Activated CD4-positive, alpha-beta T cell treated with anti-CD3 and anti-CD28 coated beads, Interleukin-2, amount 50 U/mL, for 1 hour (primary cell): ENCODE data around the gene ITIH3.

Experiments
- DNase-seq: peaks from one replicate; pipeline ENCODE4 v3.0.0-alpha.2; 2020

ITIH3 gene

DNA sequence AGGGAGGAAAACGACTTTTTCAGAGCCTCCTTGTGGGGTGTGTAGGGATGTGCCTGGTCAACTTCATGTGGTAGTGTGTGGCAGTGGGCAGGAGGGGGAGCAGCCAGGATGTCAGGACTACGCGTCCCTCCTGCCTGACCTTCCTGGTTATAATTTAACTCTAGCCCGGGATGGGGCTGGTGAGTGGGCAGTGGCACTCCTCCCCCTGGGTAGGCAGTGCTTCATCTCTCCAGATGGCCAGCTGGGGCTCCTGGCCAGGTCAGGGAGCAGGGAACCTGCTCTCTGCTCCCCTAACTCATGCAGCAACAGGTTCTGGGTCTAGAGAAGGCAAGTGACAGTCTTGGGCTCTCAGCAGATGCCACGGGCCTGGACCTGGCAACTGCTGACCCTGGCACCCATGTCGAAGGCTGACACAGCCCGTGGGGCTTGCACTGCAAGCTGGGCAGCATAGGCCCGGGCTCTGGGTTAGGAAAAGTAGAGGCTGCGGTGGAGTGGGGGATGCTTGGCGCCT lies 33.3 kb downstream of the ITIH3 start:
- DNase-seq: no peak

DNA sequence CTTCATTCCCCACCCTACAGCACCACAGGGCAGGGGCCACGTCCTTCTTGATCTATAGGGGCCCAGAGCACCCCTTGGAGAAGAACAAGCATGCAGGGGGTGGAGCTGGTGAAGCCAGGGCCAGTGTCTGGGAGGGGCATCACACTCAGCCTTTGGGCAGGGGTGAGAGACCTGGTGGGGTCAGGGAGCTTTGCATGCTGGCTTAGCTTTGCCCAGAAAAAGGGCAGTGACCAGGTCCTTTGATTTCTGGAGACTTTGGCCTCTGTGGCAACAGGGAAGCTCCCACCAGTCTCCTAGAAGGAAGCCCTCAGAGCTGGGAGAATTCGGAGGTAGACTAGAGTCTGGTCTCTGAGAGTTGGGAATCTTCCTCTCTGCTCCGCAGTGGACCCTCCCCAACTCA lies 34.9 kb downstream of the ITIH3 start:
- no peak for DNase-seq

GRCh38 chr3:52829906-52830463 lies 35.4 kb downstream of the ITIH3 start:
- DNase-seq: no peak

GRCh38 chr3:52830535-52831258 lies 36.1 kb downstream of the ITIH3 start, which contains the start of gene ITIH4:
Gene ITIH4 (minus strand): TSS chr3:52830672. CDS start chr3:52830642, 30 bp downstream.
- no peak for DNase-seq

DNA sequence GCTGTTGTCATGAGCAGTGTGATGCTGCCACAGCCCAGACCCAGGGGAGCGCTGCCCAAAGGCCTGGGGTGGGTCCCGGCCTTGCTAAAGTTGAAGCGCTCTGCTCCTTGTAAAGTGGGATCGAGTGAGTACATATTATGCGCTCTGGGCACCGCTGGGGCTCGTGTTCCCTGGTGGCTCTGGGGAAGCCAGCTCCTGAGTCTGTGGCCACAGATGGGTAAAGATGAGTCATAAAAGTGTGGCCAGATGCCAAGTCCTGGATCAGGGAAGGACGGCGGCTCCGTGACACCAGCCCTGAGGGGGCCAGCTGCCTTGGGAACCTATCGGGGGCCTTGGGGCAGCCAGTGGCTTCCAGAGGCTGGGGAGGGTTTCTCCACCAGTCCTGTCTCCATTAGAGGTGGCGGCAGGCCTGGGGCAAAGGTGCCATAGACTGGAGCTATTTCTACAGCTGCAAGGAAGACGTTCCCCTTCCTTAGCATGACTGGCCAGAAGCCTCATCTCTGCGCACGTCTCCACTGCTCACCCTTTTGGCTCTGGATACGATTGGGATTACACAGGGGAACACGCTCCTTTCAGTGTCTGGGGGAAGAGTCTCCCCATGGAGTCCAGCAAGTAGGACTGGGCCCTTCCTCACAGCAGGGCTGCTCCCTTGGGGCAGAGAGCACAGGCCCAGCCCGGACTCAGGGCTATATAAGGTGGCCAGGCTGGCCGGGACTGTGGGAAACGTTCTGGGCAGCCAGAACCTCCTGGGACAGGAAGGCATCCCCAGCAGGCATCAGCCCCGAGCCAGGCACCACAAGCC lies 37.1 kb downstream of the ITIH3 start:
- no peak for DNase-seq

GRCh38 chr3:52833202-52833601 lies 38.6 kb downstream of the ITIH3 start:
- no peak for DNase-seq

DNA sequence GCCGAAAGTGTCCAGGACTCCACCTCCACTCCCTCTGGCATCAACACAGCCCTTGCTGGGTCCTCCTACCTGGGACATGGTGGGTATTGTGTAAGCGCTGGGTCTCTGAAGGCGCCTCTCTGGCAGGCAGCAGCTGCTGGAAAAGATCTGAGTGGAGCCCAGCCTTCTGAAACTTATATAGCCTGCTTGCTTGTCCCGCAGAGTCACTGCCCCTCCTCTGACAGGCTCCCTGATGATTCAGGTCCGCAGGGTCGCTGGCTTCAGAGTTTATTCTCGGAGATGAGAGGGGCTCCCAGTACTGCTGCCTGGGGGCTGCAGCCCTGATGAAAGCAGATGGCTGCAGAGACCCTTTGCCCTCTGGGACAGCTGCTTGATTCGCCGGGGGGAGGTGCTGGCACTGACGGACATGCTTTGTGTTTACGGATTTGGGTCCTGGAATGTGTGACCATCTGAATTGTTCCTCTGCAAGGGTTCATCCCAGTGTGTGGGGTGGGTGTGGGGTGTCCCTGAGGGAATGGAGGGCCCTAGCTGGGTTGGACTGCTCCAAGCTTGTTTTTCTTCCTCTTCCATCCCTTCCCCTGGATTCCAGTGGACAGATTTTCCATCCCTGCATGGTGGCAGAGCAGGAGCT lies 40.4 kb downstream of the ITIH3 start, which contains the start of gene MUSTN1:
MUSTN1 (minus strand) TSS at position 149 of the 631 bp plus-strand sequence; CDS start at position 78, 71 bp downstream.
- DNase-seq: no peak

DNA sequence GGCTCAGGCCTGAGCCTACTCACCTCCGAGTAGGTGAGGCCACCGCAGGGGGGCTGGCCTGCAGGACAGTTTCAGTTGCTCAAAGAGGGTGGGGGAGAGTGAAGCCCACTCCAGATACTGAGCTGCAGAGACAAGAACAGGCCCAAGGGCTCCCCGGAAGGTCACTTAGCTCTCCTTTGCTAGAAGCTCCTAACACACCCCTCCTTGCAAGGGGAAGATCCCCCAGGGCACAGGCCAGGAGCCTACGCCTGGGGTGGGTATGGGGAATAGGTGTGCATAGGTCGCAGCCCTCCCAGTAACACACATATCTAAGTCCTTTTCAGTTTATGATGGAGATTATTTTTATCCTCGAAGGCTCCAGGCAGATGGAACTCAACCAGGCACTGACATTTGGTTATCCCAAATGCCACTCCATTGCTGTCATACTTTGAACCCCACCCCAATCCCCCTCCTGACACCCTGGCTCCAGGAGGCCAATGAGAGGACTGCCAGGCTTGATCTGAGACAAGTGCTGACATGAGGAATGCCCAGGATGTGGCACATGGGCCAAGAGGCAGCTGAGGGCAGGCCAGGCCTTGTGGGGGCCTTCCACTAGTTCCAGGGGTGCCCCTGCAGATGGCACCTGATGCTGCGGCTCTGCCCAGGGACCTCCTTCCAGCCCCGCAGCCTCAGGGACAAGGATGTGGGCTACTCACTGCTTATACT lies 41.3 kb downstream of the ITIH3 start:
- no peak for DNase-seq

- DNase-seq: no peak
Measured at GRCh38 chr3:52836471-52836845, 41.9 kb downstream of the ITIH3 start.

- no peak for DNase-seq
Measured at GRCh38 chr3:52836986-52837385, 42.4 kb downstream of the ITIH3 start.

DNA sequence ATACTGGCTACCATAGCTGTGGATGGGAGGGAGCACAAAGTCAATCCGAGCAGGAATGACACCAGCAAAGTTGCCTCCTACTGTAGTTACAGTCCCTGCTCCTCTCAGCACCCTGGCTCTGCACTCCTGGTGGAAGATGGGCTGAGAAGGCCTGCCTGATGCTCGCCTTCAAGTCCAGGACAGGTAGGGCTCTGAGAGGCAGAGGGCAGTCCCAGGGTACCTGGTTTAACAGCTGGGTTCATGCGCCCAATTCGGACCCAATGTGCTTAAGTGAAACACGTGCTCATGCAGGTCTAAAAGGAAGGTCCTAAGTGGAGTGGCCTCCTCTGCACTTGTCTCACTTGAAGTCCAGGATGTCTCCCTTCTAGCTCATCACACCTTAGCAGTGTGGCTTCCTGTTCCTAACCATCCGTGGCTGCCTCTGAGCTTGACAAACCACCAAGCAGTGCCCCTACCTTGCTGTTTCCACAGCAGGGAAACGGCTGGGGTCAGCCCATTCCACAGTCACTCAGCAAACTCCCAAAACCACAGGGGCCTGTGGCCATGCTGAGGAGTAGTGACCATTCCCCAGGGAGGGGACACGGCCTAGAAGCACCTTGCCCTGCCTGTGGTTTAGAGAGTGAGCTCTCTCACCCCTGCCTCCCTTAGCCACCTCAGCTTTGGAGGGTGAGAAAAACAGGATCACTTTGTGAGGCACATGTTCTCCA lies 44.1 kb downstream of the ITIH3 start:
- DNase-seq: no peak

DNA sequence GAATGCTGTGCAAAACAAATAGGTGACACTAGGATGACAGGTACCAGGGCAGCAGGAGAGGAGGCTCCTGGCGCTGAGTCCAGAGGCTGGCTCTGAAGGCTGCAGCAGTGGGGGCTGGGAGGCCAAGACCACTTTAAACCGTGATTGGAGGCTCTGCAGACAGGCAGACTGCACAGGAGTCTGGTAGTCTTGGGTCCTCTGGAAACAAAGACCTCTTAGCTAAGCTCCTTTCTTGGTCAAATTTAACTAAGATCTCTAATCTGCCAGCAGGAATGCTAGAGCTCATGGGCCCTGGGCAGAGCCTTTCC lies 44.6 kb downstream of the ITIH3 start:
- DNase-seq: no peak

- no peak for DNase-seq
Measured at GRCh38 chr3:52839892-52840545, 45.4 kb downstream of the ITIH3 start.

DNA sequence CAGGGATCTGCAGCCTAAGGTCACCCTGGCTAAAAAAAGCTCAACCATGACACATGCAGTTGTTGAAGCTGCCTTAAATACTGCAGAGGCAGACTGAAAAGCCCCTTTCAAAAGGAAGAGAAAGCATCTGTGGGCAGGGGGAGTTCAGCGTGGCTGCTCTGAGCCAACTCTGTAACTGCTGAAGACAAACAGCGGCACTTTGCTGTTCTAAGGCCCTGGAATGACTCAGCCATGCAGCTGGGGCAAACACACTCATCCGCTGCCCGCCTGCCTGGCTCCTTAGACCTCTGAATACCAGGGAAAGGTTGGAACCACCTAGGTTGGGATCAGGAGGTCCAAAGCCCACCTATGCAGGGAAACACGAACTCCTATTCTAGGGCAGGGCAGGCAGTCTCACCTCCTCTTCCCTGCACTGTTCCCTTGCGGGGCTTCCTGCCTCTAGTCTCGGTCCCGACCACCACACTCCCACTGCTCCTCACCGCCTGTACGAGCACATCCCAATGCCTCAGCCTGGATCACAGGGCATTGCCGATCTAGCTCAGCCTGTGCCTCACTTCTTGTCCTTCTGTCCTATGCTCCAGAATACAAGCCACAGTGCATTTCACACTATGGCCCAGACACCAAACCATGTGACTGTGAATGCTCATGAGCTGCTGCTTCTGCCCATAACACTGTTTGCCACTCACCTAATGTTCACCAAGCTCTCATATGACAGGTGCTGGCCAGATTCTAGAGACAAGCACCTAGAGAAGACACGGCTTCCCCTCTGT lies 46.8 kb downstream of the ITIH3 start:
- DNase-seq: no peak

- DNase-seq: no peak
Measured at GRCh38 chr3:52841981-52842340, 47.4 kb downstream of the ITIH3 start.

DNA sequence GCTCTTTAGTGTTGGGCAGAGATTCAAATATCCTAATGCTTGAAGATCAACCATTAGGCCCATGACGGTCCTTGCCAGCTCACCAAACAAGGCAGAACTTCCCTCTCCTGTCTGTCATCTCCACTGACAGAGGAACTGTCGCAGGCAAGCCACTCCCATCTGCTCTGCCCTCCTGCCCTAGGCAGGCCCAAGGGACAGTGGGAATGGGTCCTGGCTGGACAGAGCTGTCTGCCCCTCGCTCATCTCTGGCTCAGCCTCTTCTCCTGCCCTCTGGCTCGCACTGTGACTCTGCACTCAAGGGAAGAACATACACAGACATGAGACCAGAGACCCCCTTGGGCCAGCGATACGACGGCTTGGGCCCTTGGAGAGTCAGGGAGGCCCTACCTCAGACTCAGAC lies 47.8 kb downstream of the ITIH3 start:
- DNase-seq: no peak

GRCh38 chr3:52843108-52843865 lies 48.7 kb downstream of the ITIH3 start:
- no peak for DNase-seq

DNA sequence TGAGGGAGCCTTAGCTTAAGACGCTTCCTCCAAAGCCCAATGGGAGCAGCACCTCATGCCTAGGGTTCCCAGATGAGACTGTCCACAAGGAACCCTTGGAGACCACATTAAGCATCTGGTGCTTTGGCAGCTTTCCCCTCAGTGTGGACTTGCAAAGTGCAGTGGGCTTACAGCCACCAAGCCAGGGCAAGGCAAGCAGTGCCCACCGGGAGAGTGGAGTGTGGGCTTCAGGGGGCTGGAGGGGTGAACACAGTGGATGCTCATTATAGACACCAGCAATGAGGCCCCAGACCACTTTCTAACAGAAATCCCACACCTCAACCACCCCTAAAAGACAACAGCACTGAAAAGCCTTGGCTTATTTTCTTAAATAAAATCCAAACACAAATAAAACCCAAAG lies 49.3 kb downstream of the ITIH3 start:
- no peak for DNase-seq

DNA sequence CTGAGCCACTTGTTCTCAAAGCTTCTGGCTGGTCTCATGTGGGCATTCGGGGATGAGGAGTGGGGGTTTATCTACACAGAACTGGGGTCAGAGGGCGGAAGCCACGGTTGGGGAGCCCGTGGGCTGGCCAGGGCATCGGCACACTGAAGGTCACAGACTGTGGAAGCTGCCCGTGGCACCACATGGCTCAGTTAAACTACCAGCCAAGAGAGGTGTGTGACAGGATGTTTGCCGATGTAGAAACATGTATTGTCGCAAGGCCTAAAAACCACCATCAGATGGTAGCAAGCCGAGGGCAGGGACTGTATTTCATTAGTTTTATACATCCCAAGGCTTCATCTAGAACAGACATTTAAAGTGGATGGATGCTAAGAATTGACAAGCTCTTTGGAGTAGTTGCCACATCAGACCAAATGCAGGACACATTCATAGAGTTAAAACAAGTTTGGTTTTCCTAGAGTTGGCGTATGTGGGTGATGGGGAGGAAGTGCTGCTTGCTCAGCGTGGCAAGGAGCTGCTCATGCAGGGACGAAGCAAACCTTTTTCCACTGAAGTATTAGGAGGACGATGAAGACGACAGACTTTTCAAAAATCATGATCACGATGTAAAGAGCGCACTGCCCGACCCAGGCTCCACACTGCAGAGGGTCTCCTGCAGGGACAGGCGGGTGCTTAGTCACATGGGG lies 49.8 kb downstream of the ITIH3 start:
- no peak for DNase-seq
